Large intestine (tissue), 12 donors: ENCODE measurements around the gene CACNB3. TPM values are rescaled to one million over a fixed set of nuclear protein-coding genes. Genes with fewer than 3 reads are reported as not detected.

Experiments used
- DNase-seq, 2 donors: peaks; one replicate each; pipeline versions ENCODE4 v3.0.0 to v3.0.0-alpha.2; 2013
- H3K27ac ChIP-seq: one replicate; pipeline ENCODE4 v1.5.1; 2013; ENCODE audit warnings: low read length
- H3K27me3 ChIP-seq: 2 replicates; pipeline ENCODE4 v1.6.1; 2013; ENCODE audit warnings: low read length; ENCODE audit not compliant: control insufficient read depth, insufficient read depth
- H3K36me3 ChIP-seq: 2 replicates; pipeline ENCODE4 v1.6.1; 2013; ENCODE audit warnings: low read length; ENCODE audit not compliant: control insufficient read depth, insufficient read depth
- H3K4me1 ChIP-seq: one replicate; pipeline ENCODE4 v1.6.1; 2013; ENCODE audit warnings: low read length; ENCODE audit not compliant: control insufficient read depth, insufficient read depth
- H3K4me3 ChIP-seq: one replicate; pipeline ENCODE4 v1.5.1; 2013; ENCODE audit warnings: low read length
- H3K9me3 ChIP-seq: one replicate; pipeline ENCODE4 v1.6.1; 2013; ENCODE audit warnings: mild to moderate bottlenecking, low read depth, low read length, moderate library complexity; ENCODE audit not compliant: control insufficient read depth
- WGBS: methylation state at CpG from one replicate; pipeline ENCODE4 v1.1.5; 2013; ENCODE audit warnings: low lambda C conversion rate; ENCODE audit not compliant: insufficient coverage; 5-methylcytosine and 5-hydroxymethylcytosine counted together
- long read RNA-seq, 11 donors: transcript quantifications; one replicate each; lab custom pipeline, GENCODE V29; 2026
- polyA plus RNA-seq: library from polyadenylated mRNA; unstranded; fragments of 120-200 nt; gene quantifications from one replicate; pipeline ENCODE4 v1.2.1, GENCODE V29; 2013

Gene CACNB3
- 20.6 TPM for polyA plus RNA-seq
- long read RNA-seq, donor 1, partial matches to known transcripts = 0 of 1 reads
- long read RNA-seq, donor 1, other reads (novel, unspliced or antisense) = 0 of 1 reads
- long read RNA-seq, donor 2, partial matches to known transcripts = 12 of 12 reads
- long read RNA-seq, donor 2, other reads (novel, unspliced or antisense) = 0 of 12 reads
- long read RNA-seq, donor 3 = 0 reads
- long read RNA-seq, donor 4 = 0 reads
- long read RNA-seq, donor 5, partial matches to known transcripts = 10 of 12 reads
- long read RNA-seq, donor 5, other reads (novel, unspliced or antisense) = 0 of 12 reads
- long read RNA-seq, donor 6, partial matches to known transcripts = 0 of 2 reads
- long read RNA-seq, donor 6, other reads (novel, unspliced or antisense) = 0 of 2 reads
- long read RNA-seq, donor 7, partial matches to known transcripts = 8 of 8 reads
- long read RNA-seq, donor 7, other reads (novel, unspliced or antisense) = 0 of 8 reads
- long read RNA-seq, donor 8, partial matches to known transcripts = 6 of 10 reads
- long read RNA-seq, donor 8, other reads (novel, unspliced or antisense) = 0 of 10 reads
- long read RNA-seq, donor 9, partial matches to known transcripts = 0 of 3 reads
- long read RNA-seq, donor 9, other reads (novel, unspliced or antisense) = 0 of 3 reads
- long read RNA-seq, donor 10, partial matches to known transcripts = 0 of 2 reads
- long read RNA-seq, donor 10, other reads (novel, unspliced or antisense) = 0 of 2 reads
- long read RNA-seq, donor 11, partial matches to known transcripts = 0 of 1 reads
- long read RNA-seq, donor 11, other reads (novel, unspliced or antisense) = 0 of 1 reads

GRCh38 chr12:48817873-48818830 lies at the start of gene CACNB3:
Gene CACNB3 (plus strand): TSS chr12:48818496. CDS start chr12:48818930, 434 bp downstream.
- Histone ChIP-seq H3K27me3 (peaks cover 6% of the 10 kb centered on the region), H3K9me3 (no peaks in the 10 kb centered on the region), H3K4me3 (peak within 1 kb of the TSS; percentile 63), H3K27ac (no peak within 1 kb of the TSS), H3K4me1 (peaks cover 29% of the 10 kb centered on the region), H3K36me3 (no peaks in the 10 kb centered on the region)
- DNase-seq = peak; percentile 37 to 72
- 0% methylated on average over 2 of the region's 79 CpGs for WGBS

- Histone ChIP-seq H3K4me3 (no peak overlapping the region), H3K9me3 (no peaks in the 10 kb centered on the region), H3K4me1 (no peaks in the 10 kb centered on the region), H3K27ac (no peak overlapping the region), H3K27me3 (no peaks in the 10 kb centered on the region), H3K36me3 (peaks cover 70% of the 10 kb centered on the region)
- DNase-seq = no peak
- 90% methylated on average over 2 of the region's 9 CpGs for WGBS
Observed at GRCh38 chr12:48768736-48769135, 49.6 kb upstream of the CACNB3 start.

GRCh38 chr12:48770756-48771155 lies 47.5 kb upstream of the CACNB3 start:
- Histone ChIP-seq H3K27me3 (no peaks in the 10 kb centered on the region), H3K4me1 (no peaks in the 10 kb centered on the region), H3K27ac (no peak overlapping the region), H3K4me3 (no peak overlapping the region), H3K36me3 (peaks cover 90% of the 10 kb centered on the region), H3K9me3 (no peaks in the 10 kb centered on the region)
- WGBS = no CpG with 5 or more reads among the region's 10 CpGs
- DNase-seq = no peak

- Histone ChIP-seq H3K27ac (no peak overlapping the region), H3K9me3 (no peaks in the 10 kb centered on the region), H3K4me1 (no peaks in the 10 kb centered on the region), H3K27me3 (no peaks in the 10 kb centered on the region), H3K4me3 (no peak overlapping the region), H3K36me3 (peaks cover 89% of the 10 kb centered on the region)
- DNase-seq = no peak
- WGBS = no CpG with 5 or more reads among the region's 13 CpGs
Observed at GRCh38 chr12:48771588-48772112, 46.6 kb upstream of the CACNB3 start.

GRCh38 chr12:48773686-48774085 lies 44.6 kb upstream of the CACNB3 start:
- Histone ChIP-seq H3K9me3 (no peaks in the 10 kb centered on the region), H3K36me3 (peaks cover 86% of the 10 kb centered on the region)
- no CpG with 5 or more reads among the region's 5 CpGs for WGBS

GRCh38 chr12:48774516-48774915 lies 43.8 kb upstream of the CACNB3 start:
- Histone ChIP-seq H3K4me3 (no peak overlapping the region), H3K27me3 (no peaks in the 10 kb centered on the region), H3K4me1 (no peaks in the 10 kb centered on the region), H3K9me3 (no peaks in the 10 kb centered on the region), H3K27ac (no peak overlapping the region), H3K36me3 (peaks cover 81% of the 10 kb centered on the region)
- no CpG with 5 or more reads among the region's 2 CpGs for WGBS
- DNase-seq = no peak

More at GRCh38 chr12:48773686-48774085, 44.6 kb upstream of the CACNB3 start:
- no peaks in the 10 kb centered on the region for H3K4me1 ChIP-seq
- no peak for DNase-seq
- no peak overlapping the region for H3K27ac ChIP-seq
- H3K27me3 ChIP-seq = no peaks in the 10 kb centered on the region
- H3K4me3 ChIP-seq = no peak overlapping the region

GRCh38 chr12:48775299-48775698 lies 43.0 kb upstream of the CACNB3 start:
- Histone ChIP-seq H3K9me3 (no peaks in the 10 kb centered on the region), H3K27ac (no peak overlapping the region), H3K36me3 (peaks cover 80% of the 10 kb centered on the region), H3K27me3 (no peaks in the 10 kb centered on the region), H3K4me1 (peaks cover 2% of the 10 kb centered on the region), H3K4me3 (no peak overlapping the region)
- no peak for DNase-seq
- no CpG with 5 or more reads among the region's 8 CpGs for WGBS

- Histone ChIP-seq H3K27me3 (no peaks in the 10 kb centered on the region), H3K27ac (no peak overlapping the region), H3K4me1 (peaks cover 7% of the 10 kb centered on the region), H3K36me3 (peaks cover 72% of the 10 kb centered on the region), H3K4me3 (no peak overlapping the region), H3K9me3 (no peaks in the 10 kb centered on the region)
- no CpG with 5 or more reads among the region's 29 CpGs for WGBS
- DNase-seq = no peak
Observed at GRCh38 chr12:48775991-48776649, 42.2 kb upstream of the CACNB3 start.

- H3K36me3 ChIP-seq = peaks cover 66% of the 10 kb centered on the region
- H3K27ac ChIP-seq = no peak overlapping the region
- no CpG with 5 or more reads among the region's 6 CpGs for WGBS
Observed at GRCh38 chr12:48776956-48777355, 41.3 kb upstream of the CACNB3 start.

More at GRCh38 chr12:48776956-48777355, 41.3 kb upstream of the CACNB3 start:
- Histone ChIP-seq H3K27me3 (no peaks in the 10 kb centered on the region), H3K9me3 (no peaks in the 10 kb centered on the region), H3K4me3 (no peak overlapping the region), H3K4me1 (peaks cover 11% of the 10 kb centered on the region)
- no peak for DNase-seq
